Stimulated activated CD4-positive, alpha-beta T cell treated with anti-CD3 and anti-CD28 coated beads, Interleukin-12 subunit alpha, Interleukin-12 subunit beta, amount 100 ng/mL, for 24 hours (primary cell): ENCODE data around the gene EFCAB10.
A peak's percentile ranks its signal among the peaks of the same experiment; 100 is the strongest.
"Not testable (repeated sequence)": the region's sequence is repeated elsewhere in the genome, so short reads cannot be mapped to it uniquely, and the experiment has no call there.

Experiments used
- DNase-seq, 2 experiments: peaks; one replicate each; pipeline ENCODE4 v3.0.0-alpha.2; 2020; ENCODE audit warnings: low read depth in 2 of 2

Gene EFCAB10

DNA sequence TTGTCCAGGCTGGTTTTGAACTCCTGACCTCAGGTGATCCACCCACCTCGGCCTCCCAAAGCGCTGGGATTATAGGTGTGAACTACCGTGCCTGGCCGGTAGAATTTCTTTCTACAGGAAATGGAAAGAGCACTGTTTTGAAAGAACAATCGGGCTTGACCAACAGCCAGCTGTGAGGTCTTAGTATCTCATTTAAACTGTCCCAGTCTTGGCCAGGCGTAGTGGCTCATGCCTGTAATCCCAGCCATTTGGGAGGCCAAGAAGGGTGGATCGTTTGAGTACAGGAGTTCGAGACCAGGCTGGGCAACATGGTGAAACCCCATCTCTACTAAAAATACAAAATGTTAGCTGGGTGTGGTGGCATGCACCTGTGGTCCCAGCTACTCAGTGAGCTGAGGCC lies 17.8 kb upstream of the EFCAB10 start:
- not testable (repeated sequence) for DNase-seq

DNA sequence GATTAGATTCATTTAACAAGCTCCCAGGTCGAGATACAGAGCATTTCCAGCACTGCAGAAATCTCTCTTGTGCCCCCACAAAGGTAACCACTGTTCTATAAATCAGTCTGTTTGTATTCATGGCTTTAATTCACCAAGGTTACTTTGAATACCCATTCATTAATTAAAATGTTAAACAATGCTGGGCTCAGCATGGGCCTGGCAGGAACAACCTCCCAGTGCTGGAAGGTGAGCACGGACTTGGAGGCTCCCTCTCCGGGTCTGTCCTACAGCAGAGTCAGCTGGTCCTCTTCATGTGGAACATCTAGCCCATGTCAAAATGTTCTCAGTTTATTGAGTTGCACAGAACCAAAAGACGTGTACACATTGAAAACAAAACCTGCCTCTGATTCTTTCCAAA lies 15.6 kb upstream of the EFCAB10 start:
- no peak for DNase-seq

DNA sequence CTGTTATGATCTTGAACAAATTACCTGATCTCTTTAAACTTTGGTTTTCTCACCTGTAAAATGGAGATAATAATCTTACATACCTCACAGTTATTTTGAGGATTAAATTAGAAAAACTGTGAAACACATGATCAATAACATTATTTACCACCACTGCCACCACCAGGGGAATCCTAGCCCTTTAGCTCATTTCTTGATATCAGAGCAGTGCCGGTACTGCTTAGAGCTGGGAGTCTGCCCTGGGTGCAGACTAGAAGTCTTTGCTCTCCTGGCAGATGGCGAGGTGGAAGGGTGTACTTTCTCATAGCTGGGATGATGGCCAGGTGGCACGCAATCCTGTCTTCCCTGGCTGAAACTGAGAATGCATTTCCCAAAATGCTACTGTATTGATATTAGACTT lies 12.7 kb upstream of the EFCAB10 start:
- no peak for DNase-seq

DNA sequence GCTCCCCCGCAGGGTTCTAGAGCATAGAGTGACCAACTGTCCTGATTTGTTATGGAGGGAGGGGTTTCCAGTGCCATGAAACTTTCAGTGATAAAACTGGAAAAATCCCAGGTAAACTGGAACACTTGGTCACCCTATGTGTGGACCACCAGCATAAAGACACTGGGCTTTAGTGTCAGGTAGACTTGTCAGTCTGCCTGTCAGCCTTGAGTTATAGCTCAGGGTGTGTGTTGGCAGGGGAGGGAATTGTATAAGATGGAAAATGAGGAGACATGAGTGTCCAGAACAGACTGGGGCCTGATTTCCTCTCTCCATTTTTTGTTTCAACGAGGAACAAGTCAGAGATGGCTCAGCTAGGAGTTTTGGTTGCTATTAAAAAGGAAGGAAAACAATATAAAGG lies 10.2 kb upstream of the EFCAB10 start:
- DNase-seq: no peak

DNA sequence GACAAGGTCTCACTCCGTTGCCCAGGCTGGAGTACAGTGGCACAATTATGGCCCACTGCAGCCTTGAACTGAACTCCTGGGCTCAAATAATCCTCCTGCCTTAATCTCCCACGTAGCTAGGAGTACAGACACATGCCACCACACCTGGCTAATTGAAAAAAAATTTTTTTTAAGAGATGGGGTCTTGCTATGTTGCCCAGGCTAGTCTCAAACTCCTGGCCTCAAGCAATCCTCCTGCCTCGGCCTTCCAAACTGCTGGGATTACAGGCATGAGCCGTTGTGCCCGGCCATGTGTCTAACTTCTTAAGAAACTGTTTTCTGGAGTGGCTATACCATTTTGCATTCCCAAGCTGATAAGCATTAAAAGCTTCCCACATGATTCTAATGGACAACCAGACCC lies 9.5 kb upstream of the EFCAB10 start:
- no peak for DNase-seq

DNA sequence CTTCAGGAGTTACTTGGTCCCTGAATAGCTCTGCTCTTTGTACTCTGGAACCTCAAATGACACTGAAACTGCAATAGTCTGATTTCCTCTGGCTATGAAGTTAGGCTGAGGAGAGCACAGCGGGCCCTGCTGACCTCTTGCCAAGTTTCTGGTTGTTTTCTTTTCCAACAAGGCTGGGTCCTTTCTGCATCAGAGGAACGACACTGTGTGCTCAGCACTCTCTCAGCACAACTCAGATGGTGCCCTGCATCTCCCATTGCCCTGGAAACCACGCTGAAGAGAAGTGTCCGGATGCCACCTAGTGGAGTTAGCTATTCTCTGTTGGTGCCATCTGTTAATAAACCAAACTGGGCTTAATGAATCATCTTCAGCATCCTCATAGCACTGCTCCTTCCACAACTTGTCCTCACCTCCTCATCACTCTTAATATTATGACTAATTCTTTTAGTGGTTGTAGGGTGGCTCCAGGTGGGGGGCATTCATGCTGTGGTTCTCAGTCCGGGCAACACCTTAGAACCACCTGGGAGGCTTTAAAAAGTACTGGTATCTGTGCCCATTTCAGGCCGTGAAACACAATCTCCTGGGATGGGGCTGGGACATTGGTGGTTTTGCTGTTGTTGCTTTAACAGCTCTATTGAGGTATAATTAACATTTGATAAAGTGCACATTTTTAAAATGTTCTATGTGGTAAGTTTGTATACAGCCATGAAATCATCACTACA lies 8.2 kb upstream of the EFCAB10 start:
- DNase-seq: peak; percentile 7 to 32

DNA sequence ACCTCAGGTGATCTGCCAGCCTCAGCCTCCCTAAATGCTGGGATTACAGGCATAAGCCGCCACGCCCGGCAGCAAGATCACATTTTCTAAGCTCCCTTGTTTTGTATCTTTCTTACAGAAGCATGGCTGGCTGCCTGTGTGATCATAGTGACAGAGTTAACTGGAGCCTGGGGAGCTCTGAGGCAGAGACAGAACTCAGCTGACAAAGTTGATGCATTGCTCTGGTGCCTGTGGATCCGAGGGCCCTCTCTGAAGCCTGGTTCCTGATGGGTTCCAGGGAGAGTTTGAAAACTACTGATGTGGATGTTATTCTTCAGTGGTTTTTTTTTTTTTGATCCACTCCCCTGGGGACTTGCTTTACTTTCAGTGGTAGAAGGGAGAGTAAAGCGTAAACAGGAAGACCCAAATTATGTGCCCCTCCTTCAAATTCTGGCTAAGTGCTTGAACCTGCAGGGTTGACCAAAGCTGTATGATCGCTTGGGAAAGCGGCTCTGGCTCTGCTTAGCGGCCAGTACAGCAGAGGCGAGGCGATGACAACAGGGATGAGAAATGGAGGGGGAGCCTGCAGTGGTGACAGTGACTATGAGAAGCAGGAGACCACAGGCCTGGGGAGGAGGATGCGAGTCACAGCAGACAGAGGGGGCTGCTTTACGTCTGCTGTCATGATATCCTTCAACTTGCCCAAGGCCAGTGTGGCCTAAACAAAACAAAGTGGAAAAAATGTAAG lies 6.8 kb upstream of the EFCAB10 start:
- no peak for DNase-seq

DNA sequence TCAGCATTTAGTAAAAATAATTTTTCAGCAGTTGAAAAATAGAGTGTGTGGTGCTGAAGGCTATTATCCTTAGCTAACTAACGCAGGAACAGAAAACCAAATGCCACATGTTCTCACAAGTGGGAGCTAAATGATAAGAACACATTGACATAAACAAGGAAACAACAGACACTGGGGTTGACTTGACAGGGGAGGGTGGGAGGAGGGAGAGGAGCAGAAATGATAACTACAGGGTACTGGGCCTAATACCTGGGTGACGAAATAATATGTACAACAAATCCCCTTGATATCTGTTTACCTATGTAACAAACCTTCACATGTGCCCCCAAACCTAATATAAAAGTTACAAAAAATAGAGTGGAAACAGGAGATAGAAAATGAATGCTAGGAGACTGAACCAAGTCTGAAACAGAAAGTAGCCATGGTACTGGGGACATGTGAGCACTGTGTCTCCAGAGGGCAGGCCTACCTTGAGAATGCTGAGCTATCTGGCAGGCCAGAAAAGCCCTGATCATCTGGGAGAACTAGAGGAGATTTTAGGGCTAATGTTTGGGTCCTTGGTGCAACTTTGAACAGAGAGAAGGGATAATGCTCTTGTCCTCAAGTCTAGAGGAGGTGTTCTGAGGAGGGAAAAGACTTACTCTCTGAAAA lies 4.7 kb upstream of the EFCAB10 start:
- no peak for DNase-seq

DNA sequence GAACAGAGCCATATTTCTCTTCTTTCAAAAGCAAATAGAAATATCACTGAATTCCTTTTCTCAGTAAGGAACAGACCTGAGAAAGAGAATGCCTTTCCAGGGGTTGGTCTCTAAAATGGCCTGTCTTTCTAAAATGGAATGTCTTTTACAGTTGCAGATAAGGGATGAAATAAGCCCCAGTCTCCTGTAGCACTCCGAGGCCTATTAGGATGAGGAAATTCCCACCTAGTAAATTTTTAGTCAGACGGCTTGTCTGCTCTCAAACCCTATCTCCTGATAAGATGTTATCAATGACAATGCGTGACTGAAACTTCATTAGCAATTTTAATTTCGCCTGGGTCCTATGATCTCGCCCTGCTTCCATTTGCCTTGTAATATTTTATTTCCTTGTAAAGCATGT lies 2.9 kb upstream of the EFCAB10 start:
- DNase-seq: no peak

DNA sequence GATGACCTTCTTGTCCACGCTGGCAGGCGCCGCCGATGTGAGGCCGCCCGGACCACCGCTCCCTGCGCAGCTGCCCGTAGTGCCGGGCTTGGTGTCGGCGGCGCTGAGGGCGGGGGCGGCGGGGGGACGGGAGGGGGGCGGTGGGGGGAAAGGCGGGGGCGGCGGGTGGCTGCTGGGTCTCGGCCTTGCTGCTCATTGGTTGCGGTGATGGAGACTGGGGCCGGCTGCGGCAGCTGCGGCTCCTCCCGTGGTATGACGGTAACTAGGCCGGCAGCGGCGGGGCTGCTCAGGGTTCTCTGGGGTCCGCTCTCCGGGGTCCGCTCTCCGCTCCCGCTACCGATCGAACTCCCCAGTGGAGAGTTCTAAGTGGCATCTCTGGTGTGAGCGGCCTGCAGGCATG lies 1.8 kb upstream of the EFCAB10 start:
- DNase-seq: no peak

DNA sequence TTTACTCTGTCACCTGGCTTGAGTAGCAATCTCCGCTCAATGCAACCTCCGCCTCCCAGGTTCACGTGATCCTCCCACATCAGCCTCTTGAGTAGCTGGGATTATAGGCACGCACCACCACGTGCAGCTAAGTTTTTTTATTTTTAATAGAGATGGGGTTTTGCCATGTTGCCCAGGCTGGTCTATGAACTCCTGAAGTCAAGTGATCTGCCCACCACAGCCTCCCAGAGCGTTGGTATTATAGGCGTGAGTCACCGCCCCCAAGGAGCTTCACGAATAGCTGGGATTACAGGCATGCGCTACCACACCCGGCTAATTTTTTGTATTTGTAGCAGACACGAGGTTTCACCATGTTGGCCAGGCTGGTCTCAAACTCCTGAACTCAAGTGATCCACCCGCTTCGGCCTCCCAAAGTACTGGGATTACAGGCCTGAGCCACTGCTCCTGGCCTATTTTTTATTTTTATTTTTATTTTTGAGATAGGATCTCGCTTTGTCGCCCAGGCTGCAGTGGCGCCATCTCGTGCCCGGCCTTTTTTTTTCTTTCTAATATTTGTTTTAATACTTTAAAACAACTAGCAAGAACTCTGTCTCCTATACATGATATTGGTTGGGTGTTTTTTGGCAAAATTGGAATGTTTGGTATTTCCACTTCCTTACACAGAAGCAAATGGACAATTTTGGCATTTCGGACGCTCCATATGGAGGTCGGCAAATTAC lies 1.1 kb downstream of the EFCAB10 start:
- DNase-seq: no peak

DNA sequence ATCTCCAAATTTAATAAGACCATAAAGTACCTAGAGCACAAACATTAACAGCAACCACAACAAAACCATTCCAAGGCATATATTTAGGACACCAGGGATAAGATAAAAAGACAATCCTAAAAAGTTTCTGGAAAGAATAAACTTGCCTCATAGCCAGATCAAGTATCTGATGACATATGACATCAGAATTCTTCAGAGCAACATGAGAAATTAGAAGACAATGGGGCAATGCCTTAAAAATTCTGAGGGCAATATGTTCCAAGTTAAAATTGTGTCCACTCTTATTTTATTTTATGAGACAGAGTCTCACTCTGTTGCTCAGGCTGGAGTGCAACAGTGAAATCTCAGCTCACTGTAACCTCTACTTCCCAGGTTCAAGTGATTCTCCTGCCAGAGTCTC lies 2.8 kb downstream of the EFCAB10 start:
- no peak for DNase-seq

DNA sequence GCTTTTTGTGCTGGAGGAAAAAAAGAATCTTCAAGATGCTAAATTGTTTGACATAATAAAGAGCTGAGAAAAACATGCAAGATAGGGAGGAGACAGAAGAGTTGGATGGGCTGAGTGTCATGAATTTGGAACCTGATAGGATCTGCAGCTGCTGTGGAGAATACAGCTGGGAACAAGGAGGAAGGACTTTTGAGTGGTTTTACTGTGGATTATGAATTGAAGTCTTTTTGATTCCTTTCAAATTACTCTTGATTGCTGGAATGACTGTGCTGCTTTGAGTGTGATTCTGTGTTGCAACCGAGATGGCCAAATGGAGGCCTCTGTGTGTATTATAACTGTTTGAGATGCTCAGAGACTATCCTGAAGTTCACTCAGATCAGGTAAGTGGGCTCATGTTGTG lies 4.0 kb downstream of the EFCAB10 start:
- no peak for DNase-seq

DNA sequence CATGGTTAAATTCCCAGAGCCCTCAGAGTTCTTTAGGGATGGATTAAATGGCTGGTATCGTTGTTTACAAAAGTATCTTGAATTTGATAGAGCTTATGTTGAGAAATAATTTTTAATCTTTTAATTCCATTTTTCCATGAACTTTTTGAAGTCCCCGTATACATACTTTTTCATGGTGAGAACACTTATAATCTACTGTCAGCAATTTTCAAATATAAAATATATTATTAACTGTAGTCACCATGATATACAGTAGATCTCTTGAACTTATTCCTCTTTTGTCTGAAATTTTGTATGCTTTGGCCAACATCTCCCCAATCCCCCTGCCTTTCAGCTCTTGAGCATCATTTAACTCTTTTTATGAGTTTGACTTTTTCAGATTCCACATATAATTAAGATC lies 9.4 kb downstream of the EFCAB10 start:
- no peak for DNase-seq

DNA sequence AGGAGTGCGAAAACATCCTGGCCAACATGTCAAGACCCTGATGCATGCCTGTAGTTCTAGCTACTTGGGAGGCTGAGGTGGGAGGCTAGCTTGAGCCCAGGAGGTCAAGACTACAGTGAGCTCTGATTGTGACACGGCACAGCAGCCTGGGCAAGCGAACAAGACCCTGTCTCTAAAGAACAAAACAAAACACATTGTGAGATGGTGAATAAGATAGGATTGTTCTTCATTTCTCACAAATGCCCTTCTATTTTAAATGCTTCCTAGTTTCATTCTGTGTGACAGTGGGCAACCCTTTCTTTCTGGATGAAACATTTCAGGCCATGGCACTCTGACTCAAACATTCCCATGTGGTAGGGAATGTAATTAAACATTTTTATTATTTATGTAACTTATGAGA lies 13.5 kb downstream of the EFCAB10 start:
- no peak for DNase-seq

DNA sequence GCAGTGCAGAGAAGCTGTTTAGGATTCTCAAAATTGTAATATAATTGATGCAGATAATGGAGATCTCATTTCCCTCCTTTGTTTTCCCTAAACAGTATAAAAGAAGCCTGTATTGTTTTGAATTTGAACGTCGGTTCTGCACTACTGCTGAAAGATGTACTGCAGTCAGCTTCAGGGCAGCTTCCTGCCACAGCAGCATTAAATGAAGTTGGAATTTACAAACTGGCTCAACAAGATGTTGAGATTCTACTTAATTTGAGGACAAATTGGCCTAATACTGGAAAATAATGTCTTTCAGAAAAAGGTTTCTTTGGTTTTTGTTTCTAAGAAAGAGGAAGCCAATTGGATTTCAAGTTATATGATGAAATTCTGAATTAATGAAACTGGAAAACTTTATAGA lies 14.3 kb downstream of the EFCAB10 start:
- DNase-seq: no peak

DNA sequence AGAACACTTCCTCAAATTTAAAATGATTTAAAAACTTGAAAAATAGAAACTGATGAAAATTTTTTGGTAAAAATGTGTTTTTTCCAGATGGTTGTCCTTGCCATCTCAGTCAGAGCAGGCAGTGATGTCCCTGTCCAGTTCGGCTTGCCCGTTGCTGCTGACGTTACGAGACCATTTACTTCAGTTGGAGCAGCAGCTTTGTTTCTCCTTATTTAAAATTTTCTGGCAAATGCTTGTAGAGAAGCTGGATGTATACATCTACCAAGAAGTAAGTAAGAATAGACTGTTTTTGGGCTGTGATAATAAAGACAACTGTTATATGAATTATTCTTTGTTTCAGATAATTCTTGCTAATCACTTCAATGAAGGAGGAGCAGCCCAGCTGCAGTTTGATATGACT lies 16.1 kb downstream of the EFCAB10 start:
- DNase-seq: no peak

DNA sequence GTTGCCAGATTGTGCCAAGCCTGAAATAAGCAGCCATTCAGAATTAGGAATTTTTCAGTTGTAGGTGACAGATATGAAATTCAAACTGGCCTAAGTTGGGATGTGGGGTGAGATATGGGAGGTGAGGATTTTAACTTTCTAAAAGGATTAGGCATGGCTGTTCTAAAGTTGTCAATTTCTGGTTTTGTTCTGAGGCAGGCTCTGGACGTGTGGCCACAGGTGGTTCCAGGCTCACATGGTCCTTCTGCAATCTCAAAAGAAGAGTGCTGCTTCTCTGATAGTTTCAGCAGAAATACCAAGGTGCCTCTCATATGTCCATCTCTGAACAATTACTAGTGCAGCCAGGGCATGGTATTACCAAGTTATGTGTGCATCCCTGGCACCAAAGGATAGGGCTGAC lies 21.4 kb downstream of the EFCAB10 start:
- DNase-seq: no peak

DNA sequence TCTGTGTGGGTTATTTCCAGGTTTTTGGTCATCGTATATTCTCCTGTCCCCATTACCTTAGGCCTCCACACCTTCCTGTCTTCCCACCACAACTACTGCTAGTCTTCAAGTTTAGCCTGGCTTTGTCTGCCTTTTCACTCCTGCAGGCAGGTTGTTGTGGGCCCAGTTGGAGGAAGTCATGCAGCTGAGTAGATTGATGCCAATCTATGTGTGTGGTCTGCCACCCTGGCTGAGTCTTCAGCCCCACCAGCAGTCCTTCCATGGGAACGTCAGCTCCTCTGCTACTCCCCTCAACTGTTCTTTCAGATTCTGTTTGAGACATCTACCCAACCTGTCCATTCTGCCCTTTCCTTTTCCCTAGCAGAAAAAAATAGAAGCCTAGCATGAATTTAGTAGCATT lies 43.0 kb downstream of the EFCAB10 start:
- DNase-seq: no peak

DNA sequence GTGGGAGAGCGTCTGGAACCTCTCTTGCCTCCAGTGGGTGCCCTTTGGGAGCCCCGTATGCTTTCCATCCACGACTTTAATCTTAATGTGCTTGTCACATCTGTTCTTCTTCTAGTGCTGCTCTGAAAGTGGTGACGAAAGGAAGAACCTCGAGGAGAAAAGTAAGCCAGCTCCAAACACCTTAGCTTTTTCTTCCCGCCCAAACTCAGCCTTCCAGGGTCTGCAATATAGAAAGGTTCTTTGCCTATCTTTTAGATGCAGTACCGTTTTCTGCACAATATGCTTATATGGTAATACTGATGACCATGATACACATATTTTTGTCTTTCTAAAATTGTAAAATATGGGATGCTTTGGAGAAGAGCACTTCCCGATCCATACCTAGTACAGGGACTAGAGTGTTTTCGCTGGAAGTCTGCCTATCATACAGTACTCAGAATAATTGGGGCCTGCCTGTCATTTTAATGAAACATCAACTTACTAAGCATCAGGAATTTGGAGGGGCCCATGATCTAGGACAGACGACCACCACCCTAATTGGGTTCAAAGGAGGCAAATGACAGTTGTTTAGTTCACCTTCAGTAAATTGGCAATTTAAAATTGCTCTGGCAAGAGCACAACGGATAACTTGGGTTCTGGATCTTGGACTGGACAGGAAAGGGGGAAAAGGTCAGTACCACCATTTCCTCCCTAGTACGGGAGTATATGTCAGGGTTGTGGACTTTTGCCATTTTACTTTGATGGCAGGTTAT lies 48.4 kb downstream of the EFCAB10 start:
- DNase-seq: no peak

DNA sequence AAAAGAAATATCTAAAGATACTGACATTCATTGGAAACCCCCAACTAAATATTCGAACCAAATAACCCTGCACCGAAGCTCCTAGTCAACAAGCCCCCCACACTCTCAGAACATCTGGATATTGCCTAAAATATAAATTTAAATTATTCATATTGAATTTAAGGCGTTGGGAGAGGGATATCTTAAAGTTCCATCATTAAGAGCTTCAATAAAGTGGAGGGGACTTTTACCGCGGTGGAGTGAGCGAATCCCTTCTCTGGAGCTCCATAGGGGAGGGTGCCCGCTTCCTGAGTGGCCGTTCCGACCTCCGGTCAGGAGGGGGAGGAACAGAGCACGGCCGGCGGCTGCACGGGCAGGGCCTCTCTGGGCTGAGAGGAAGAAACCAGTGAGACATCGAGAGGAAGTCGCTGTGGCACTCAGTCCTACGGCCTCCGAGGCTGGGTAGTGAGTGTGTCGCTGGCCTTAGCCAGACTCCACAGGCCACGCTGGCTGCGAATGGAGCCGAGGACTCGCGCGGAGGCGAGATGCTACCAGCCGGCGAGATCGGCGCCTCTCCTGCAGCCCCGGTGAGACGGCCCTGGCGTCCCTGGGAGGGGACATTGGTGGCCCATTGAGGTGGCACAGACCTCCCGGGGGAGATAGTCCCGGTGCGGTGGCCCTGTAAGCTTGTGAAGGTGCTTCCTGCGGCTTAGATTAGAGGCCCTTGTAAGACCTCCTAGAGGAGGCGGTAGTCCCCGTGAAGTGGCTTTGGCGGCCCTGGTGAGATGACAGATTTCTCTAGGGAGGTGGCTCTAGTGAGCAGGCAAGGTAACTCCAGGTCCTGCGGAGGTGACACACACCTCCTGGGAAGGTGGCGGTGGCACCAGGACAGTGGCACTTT lies 49.3 kb downstream of the EFCAB10 start, which contains the start of gene RINT1:
Gene RINT1, plus strand, starts transcription at position 410 of the 880 bp plus-strand sequence. Its CDS starts 115 bp downstream, at position 525.
- peak; percentile 85 to 88 for DNase-seq
